HUES6 (cell line): Measurements from ENCODE around the gene ZFR2.
"Not testable (repeated sequence)": the region's sequence is repeated elsewhere in the genome, so short reads cannot be mapped to it uniquely, and the experiment has no call there.

Experiments
- H3K27ac ChIP-seq: 2 replicates; pipeline ENCODE4 v1.7.0; 2013; ENCODE audit warnings: low read depth, mild to moderate bottlenecking, low read length, inconsistent platforms
- H3K27me3 ChIP-seq: 2 replicates; pipeline ENCODE4 v1.6.1; 2013; ENCODE audit warnings: low read length; ENCODE audit not compliant: control insufficient read depth, insufficient read depth
- H3K36me3 ChIP-seq: 2 replicates; pipeline ENCODE4 v1.6.1; 2013; ENCODE audit warnings: low read length; ENCODE audit not compliant: control insufficient read depth, insufficient read depth
- H3K4me1 ChIP-seq: 2 replicates; pipeline ENCODE4 v1.6.1; 2013; ENCODE audit warnings: low read length; ENCODE audit not compliant: control insufficient read depth, insufficient read depth
- H3K4me3 ChIP-seq: 2 replicates; pipeline ENCODE4 v1.5.1; 2013; ENCODE audit warnings: low read depth, low read length
- H3K9ac ChIP-seq: one replicate; pipeline ENCODE4 v1.6.1; 2013; ENCODE audit warnings: mild to moderate bottlenecking, low read length
- H3K9me3 ChIP-seq: 2 replicates; pipeline ENCODE4 v1.6.1; 2013; ENCODE audit warnings: low read depth, low read length; ENCODE audit not compliant: control insufficient read depth, insufficient read depth

The ZFR2 gene

DNA sequence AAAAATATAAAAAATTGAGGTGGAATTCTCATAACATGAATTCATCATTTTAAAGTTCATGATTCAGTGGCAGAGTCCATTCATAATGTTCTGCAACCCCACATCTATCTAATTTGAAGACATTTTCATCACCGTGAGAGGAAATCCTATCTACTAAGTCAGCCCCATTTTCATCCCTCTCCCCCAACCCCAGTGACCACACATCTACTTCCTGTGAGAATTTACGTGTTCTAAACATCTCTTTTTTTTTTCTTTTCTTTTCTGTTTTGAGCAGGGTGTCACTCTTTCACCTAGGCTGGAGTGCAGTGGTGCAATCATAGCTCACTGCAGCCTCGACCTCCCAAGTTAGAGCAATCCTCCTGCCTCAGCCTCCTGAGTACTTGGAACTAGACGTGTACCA is 29.1 kb upstream of the ZFR2 start:
- peaks cover 9% of the 10 kb centered on the region for H3K9me3 ChIP-seq
- H3K36me3 ChIP-seq: peaks cover 13% of the 10 kb centered on the region
- H3K9ac ChIP-seq: no peak overlapping the region
- H3K27ac ChIP-seq: no peak overlapping the region
- no peaks in the 10 kb centered on the region for H3K27me3 ChIP-seq
- no peak overlapping the region for H3K4me3 ChIP-seq
- H3K4me1 ChIP-seq: no peaks in the 10 kb centered on the region

DNA sequence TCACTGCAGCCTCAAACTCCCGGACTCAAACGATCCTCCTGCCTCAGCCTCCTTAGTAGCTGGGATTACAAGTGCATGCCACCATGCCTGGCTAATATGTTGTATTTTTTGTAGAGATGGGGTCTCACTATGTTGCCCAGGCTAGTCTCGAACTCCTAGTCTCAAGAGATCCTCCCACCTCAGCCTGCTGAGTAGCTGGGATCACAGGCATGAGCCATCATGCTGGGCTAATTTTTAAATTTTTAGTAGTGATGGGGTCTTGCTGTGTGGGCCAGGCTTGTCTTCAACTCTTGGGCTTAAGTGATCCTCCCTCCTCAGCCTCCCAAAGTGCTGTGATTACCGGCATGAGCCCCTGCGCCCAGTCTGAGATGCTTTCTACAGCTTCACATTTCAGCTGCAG is 26.9 kb upstream of the ZFR2 start:
- no peak overlapping the region for H3K27ac ChIP-seq
- no peaks in the 10 kb centered on the region for H3K4me1 ChIP-seq
- no peak overlapping the region for H3K9ac ChIP-seq
- H3K9me3 ChIP-seq: peaks cover 9% of the 10 kb centered on the region
- H3K27me3 ChIP-seq: no peaks in the 10 kb centered on the region
- H3K36me3 ChIP-seq: peaks cover 11% of the 10 kb centered on the region
- H3K4me3 ChIP-seq: no peak overlapping the region

DNA sequence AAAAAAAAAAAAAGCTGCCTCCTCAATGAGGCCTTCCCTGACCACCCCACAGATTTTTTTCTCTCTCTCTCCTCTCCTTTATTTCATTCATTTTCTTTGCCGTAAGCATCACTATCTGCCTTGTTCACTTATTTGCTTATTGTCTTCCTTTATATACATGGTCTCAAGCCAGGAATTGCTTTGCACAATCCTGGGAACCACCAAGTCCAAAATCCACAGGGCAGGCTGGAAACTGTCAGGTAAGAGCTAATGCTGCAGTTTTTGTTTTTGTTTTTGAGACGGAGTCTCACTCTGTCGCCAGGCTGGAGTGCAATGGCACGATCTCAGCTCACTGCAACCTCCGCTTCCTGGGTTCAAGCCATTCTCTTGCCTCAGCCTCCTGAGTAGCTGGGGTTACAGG is 26.1 kb upstream of the ZFR2 start:
- H3K9me3 ChIP-seq, H3K4me3 ChIP-seq, H3K27me3 ChIP-seq, H3K27ac ChIP-seq, H3K9ac ChIP-seq, H3K4me1 ChIP-seq: not testable (repeated sequence)
- peaks cover 13% of the 10 kb centered on the region for H3K36me3 ChIP-seq

DNA sequence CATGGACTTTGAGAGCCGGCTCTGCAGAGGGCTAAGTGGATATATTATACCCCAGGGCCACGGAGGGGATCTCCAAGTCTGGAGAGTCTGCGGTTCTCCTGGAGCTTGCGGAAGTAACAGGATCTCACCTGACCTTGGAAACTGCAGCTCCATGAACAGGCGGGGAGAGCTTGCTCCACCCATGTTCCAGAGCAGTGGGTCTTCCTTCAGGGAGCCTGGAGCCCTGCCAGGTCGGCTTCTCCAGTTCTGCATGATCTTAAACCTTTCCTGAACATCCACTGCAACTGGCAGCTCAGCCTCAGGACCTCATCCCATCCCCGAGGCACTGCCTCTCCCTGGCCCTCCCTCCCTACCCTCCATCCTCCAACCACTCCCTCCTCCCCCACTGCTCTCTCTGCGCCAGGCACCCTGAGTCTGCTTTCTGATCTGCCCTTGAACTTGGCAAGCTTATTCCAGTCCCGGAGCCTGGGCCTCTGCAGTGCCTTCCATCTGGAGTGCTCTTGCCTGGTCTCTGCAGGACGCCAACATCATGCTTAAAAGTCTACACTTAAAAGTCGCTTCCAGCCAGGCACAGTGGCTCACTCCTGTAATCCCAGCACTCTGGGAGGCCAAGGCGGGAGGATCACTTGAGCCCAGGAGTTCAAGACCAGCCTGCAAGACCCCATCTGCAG is 24.8 kb upstream of the ZFR2 start:
- Histone ChIP-seq H3K9ac (no peak overlapping the region), H3K27me3 (no peaks in the 10 kb centered on the region), H3K36me3 (peaks cover 12% of the 10 kb centered on the region), H3K4me3 (no peak overlapping the region), H3K4me1 (no peaks in the 10 kb centered on the region), H3K9me3 (peaks cover 7% of the 10 kb centered on the region), H3K27ac (no peak overlapping the region)

DNA sequence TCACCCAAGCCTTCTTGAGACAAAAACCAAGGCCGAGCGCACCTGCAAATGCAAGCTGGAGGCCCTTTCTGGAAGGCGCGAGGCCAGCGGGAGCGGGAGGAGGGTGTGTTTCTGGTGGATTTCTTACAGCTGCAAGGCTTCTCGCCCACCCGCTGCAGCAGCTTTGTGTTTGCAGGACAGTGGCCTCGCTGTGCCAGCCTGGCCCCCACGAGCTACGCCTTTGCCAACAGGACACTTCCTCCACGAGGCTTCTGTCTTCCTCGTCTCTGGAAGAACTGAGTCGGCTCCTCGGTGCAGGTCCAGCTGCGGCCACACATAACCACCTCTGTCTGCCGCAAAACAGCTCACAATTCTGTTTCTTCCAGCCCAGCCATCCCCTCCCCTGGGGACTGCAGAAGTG is 21.8 kb upstream of the ZFR2 start:
- H3K9ac ChIP-seq: no peak overlapping the region
- H3K27ac ChIP-seq: no peak overlapping the region
- no peak overlapping the region for H3K4me3 ChIP-seq
- no peaks in the 10 kb centered on the region for H3K27me3 ChIP-seq
- no peaks in the 10 kb centered on the region for H3K9me3 ChIP-seq
- H3K36me3 ChIP-seq: peaks cover 15% of the 10 kb centered on the region
- no peaks in the 10 kb centered on the region for H3K4me1 ChIP-seq

DNA sequence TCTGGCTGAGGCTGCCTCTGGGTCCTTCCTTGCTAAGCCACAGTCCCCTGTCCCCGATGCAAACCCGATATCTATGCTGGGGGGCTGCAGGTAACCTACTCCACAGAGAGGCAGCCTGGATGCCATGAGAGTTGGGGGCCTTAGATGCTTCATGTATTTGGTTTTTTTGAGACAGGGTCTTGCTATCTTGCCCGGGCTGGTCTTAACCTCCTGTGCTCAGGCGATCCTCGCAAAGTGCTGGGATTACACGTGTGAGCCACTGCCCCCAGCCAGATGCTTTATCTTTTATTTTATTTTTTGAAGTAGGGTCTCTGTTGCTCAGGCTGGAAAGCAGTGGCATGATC is 13.2 kb upstream of the ZFR2 start:
- peaks cover 6% of the 10 kb centered on the region; the same call in 1 of the 2 replicates for H3K36me3 ChIP-seq
- H3K4me1 ChIP-seq: 0 out of 2 replicates have a peak, but pooled peaks cover 3% of the 10 kb centered on the region
- H3K27me3 ChIP-seq: peaks cover 23% of the 10 kb centered on the region
- H3K9me3 ChIP-seq: no peaks in the 10 kb centered on the region
- peak overlapping the region; percentile 72 for H3K4me3 ChIP-seq
- H3K9ac ChIP-seq: no peak overlapping the region
- no peak overlapping the region for H3K27ac ChIP-seq

DNA sequence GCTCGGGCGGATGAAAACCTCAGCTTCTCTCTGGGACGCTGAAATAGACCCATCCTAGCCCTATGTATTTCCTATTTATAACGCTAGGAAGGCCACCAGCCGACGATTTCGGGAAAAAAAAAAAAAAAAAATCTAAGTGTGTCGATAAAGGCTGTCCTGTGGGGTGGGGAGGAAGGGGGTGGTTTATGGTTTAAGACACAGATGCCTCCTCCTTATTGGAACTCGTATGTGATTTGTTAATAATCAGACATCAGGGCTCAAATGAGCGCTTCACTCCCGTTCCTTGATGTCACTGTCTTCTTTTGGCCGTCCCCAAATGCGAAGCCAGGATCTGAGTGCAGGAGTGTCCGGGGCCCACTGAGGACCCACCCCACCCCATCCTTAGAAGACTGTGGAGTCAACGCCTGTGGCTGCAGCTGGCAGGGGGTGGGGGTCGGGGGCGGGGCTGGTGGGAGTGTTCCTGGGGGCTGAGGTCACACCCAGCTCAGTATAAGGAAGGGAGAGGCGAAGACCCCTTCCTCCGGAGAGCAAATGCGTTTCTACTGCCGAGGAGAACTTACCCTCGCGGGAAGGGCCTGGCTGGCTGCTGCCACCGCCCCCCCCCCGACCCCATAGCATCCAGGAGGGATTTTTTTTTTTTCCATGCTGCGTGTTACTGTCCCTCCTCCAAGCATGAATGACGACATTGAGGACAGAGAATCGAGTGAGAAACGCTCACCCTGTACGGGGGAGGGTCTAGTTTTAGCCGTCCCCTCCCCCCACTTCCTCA is 12.6 kb upstream of the ZFR2 start:
- Histone ChIP-seq H3K9ac (peak overlapping the region; percentile 63), H3K36me3 (no peaks in the 10 kb centered on the region), H3K27me3 (peaks cover 23% of the 10 kb centered on the region), H3K4me1 (0 out of 2 replicates have a peak, but pooled peaks cover 3% of the 10 kb centered on the region), H3K9me3 (no peaks in the 10 kb centered on the region), H3K27ac (no peak overlapping the region), H3K4me3 (peak overlapping the region; percentile 72)

DNA sequence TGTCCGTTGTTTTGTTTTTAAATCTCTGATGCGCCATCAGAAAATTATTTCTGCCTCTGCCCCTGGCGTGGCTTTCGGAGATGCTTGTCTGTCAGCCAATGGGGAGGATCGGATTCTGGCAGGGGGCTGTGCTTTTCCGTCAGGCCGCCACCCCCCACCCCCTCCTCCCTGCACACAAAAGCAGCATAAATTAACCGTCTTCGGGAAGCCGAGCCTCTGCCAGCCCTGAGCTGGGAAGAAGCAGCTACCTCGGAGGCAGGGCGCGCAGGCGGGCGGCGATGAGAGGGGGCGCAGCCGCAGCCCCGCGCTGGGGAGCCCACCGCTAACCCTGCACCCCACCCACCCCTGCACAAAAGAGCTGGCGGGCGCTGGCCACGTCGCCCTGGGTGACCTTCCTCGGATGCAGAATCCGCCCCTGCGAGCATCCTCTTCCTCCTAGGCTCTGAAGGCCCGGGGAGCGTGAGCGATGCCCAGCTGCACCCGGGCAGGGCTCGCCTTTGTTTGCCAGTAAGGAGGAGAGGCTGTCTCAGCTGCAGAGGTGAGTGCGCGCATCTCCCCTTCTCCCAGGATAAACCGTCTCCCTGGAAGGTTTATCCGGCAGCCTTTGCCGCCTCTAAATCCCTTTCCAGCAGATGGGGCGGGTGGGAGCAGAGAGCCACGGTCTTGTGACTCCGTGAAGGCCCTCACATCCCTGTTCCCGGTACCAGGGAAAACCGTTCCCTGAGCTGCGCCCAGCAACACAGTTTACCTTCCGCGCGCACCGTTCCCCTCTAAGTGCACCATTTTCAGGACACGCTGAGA is 11.8 kb upstream of the ZFR2 start, which contains the start of gene ATCAY:
TSS of gene ATCAY (plus strand) at position 215 of the 801 bp plus-strand sequence. CDS start 5,083 bp downstream, outside the sequence.
- H3K4me1 ChIP-seq: 0 out of 2 replicates have a peak, but pooled peaks cover 3% of the 10 kb centered on the region
- H3K9me3 ChIP-seq: no peaks in the 10 kb centered on the region
- peak within 1 kb of the TSS; percentile 72 for H3K4me3 ChIP-seq
- H3K27ac ChIP-seq: no peak within 1 kb of the TSS
- no peaks in the 10 kb centered on the region for H3K36me3 ChIP-seq
- peaks cover 23% of the 10 kb centered on the region for H3K27me3 ChIP-seq
- H3K9ac ChIP-seq: peak within 1 kb of the TSS; percentile 63

DNA sequence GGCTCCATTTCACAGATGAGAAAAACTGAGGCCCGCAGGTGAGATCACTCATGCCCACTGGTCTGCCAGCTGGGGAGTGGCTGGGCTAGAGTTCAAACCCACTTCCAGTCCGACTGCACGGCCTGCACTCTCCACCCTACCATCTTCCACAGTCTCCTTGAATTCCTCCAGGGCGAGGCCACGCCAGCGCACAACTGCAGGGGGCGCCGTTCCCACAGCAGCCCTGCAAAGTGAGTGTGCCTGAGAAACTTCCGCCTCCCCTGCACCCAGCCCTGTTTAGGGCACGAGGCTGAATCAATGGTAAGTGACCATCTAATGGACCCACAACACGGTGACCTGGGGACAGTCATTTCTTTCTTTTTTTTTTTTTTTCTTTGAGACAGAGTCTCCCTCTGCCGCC is 10.8 kb upstream of the ZFR2 start:
- H3K36me3 ChIP-seq: no peaks in the 10 kb centered on the region
- H3K9ac ChIP-seq: no peak overlapping the region
- no peak overlapping the region for H3K27ac ChIP-seq
- no peaks in the 10 kb centered on the region for H3K9me3 ChIP-seq
- no peak overlapping the region for H3K4me3 ChIP-seq
- peaks cover 23% of the 10 kb centered on the region for H3K27me3 ChIP-seq
- 0 out of 2 replicates have a peak, but pooled peaks cover 3% of the 10 kb centered on the region for H3K4me1 ChIP-seq

DNA sequence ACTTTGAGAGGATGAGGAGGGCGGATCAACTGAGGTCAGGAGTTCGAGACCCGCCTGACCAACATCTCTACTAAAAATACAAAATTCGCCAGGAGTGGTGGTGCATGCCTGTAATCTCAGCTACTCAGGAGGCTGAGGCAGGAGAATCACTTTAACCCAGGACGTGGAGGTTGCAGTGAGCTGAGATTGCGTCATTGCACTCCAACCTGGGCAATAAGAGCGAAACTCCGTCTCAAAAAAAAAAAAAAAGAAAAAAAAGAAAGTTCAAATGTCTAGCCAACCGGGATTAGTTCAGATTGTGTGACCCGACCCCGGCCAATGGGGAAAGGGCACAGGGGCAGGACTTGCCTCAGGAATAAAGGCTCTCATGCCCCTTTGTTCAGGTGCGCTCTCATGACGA is 5.9 kb upstream of the ZFR2 start:
- H3K9me3 ChIP-seq, H3K4me1 ChIP-seq, H3K27ac ChIP-seq, H3K9ac ChIP-seq, H3K4me3 ChIP-seq, H3K36me3 ChIP-seq: not testable (repeated sequence)
- peaks cover 13% of the 10 kb centered on the region; the same call in 1 of the 2 replicates for H3K27me3 ChIP-seq

DNA sequence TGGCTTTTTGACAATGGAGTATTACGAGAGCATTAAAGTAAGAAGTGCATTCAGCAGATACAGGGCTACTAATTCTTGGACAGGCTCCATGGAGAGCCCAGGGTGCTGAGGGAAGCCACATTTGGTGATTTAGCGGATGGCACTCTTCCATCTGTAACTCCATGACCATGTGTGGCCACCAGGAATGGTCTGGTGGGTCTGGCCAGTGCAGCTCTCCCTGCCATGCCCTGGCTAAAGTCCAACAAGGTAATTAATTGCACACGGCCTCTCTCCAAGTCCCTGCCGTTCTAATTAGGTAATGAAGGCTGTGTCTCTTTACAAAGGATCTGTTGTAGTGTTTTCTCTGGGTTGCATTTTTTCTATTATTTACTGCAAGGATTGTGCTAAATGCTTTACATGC is 4.3 kb upstream of the ZFR2 start:
- no peak overlapping the region for H3K4me3 ChIP-seq

More for the DNA sequence above, 4.3 kb upstream of the ZFR2 start:
- Histone ChIP-seq H3K9ac (no peak overlapping the region), H3K27me3 (peaks cover 16% of the 10 kb centered on the region), H3K9me3 (peaks cover 7% of the 10 kb centered on the region), H3K27ac (no peak overlapping the region), H3K36me3 (no peaks in the 10 kb centered on the region), H3K4me1 (0 out of 2 replicates have a peak, but pooled peaks cover 2% of the 10 kb centered on the region)
